Activated B cell treated with CpG ODN at 0.5 μM for 24 hours (primary cell): ENCODE data around the gene DEDD. TPM values are rescaled to one million over a fixed set of nuclear protein-coding genes. Genes with fewer than 3 reads are reported as not detected.

Experiments used
- ATAC-seq: fragments of 200-7000 bp; cut with Tn5 transposase; one replicate; pipeline ENCODE4 v1.10.0; 2021; ENCODE audit warnings: low read depth, mild to moderate bottlenecking, moderate library complexity
- CTCF ChIA-PET: fragments of 350-600 bp; sonication (Branson Sonifier 250); formaldehyde crosslinking; loops from one replicate; lab custom pipeline; 2021; ENCODE audit warnings: antibody characterized with exemption; lab: Charles Lee
- POLR2A ChIA-PET: fragments of 350-600 bp; sonication (Branson Sonifier 250); formaldehyde crosslinking; loops from one replicate; lab custom pipeline; 2021; ENCODE audit warnings: antibody characterized with exemption; lab: Charles Lee
- DNase-seq: peaks from one replicate; pipeline ENCODE4 v3.0.0; 2022
- H3K27ac Mint-ChIP-seq: one replicate; pipeline ENCODE4 v1.8.0; 2020; ENCODE audit warnings: mixed read lengths
- H3K27me3 Mint-ChIP-seq: one replicate; pipeline ENCODE4 v1.8.0; 2021; ENCODE audit warnings: mixed read lengths
- H3K36me3 Mint-ChIP-seq: one replicate; pipeline ENCODE4 v1.8.0; 2021; ENCODE audit warnings: low read depth, mixed read lengths
- H3K4me1 Mint-ChIP-seq: one replicate; pipeline ENCODE4 v1.8.0; 2021; ENCODE audit warnings: mixed read lengths
- H3K4me3 Mint-ChIP-seq: one replicate; pipeline ENCODE4 v1.8.0; 2020; ENCODE audit warnings: mild to moderate bottlenecking, mixed read lengths
- H3K9me3 Mint-ChIP-seq: one replicate; pipeline ENCODE4 v1.8.0; 2020; ENCODE audit warnings: mixed read lengths
- CTCF ChIP-seq: fragments of 200-600 bp; IDR thresholded peaks from one replicate; pipeline ENCODE4 v1.8.0; 2022; ENCODE audit warnings: antibody characterized with exemption, mild to moderate bottlenecking
- intact Hi-C: fragments of 100-400 bp; cut with micrococcal nuclease; formaldehyde crosslinking; loops from one replicate; pipeline ENCODE4 v1.15.1; 2024
- total RNA-seq: library from RNA; stranded (reverse); gene quantifications from 2 replicates; pipeline ENCODE4 v1.2.3, GENCODE V29; 2022

Gene DEDD
- total RNA-seq, 1 donor from 2014 or later = 40.5 TPM

DNA sequence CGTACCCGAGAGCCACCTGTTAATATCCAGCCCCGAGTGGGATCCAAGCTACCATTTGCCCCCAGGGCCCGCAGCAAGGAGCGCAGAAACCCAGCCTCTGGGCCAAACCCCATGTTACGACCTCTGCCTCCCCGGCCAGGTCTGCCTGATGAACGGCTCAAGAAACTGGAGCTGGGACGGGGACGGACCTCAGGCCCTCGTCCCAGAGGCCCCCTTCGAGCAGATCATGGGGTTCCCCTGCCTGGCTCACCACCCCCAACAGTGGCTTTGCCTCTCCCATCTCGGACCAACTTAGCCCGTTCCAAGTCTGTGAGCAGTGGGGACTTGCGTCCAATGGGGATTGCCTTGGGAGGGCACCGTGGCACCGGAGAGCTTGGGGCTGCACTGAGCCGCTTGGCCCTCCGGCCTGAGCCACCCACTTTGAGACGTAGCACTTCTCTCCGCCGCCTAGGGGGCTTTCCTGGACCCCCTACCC is 28.2 kb upstream of the DEDD start:
- CTCF ChIA-PET = no interaction called here
- no peak overlapping the region for H3K27ac Mint-ChIP-seq
- intact Hi-C loops = no loop called here

GRCh38 chr1:161159913-161160243 is 27.4 kb upstream of the DEDD start:
- CTCF ChIA-PET = no interaction called here
- H3K4me3 Mint-ChIP-seq = peak overlapping the region; percentile 93
- no peak for ATAC-seq

More for the DNA sequence above, 28.2 kb upstream of the DEDD start:
- POLR2A ChIA-PET = no interaction called here
- DNase-seq = no peak
- Mint-ChIP-seq H3K9me3 (no peaks in the 10 kb centered on the region), H3K4me3 (peak overlapping the region; percentile 93), H3K36me3 (peaks cover 69% of the 10 kb centered on the region), H3K27me3 (no peaks in the 10 kb centered on the region), H3K4me1 (peaks cover 44% of the 10 kb centered on the region)
- ATAC-seq = no peak
- no peak for TF ChIP-seq CTCF

DNA sequence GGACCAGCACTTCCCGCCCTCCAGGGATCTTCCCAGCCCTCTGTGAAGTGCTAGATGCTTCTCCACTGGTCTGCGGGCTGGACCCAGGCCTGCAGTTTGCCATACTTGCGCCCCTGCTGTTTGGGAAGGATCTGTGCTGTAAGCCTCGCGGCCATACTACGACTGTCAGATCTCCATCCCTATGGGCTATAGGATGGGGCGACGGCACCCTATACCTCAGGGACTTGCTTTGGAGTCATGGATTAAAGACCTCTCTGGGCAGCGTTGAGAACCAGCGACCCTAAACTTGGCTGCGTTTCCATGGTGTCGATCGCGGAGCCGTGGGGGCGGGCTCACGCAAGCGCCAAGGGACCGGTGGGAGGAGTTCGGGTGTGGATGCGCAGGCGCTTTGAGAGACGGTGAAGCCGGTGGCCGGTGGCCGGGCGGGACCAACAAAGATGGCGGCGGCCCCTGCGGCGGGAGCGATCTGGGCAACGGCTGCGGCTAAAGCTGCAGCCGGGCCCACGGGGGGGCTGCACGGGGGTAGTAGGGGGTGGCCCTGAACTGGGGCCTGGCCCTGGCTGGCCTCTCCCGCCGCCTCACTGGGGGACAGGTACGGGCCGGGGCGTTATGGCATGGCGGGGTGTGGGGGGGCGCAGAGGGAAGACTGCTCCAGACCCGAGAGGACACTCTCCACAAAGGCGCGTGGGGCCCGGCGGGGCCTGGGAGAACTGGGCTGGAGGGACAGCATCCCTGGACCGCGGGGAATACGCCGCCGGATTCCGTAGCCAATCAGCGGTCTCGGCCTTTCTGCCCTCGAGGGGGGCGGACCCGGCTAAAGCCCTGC is 26.8 kb upstream of the DEDD start, which contains the start of gene USP21:
TSS of gene USP21 (plus strand) at position 414 of the 826 bp plus-strand sequence. CDS start 1,141 bp downstream, outside the sequence.
- Mint-ChIP-seq H3K27me3 (no peaks in the 10 kb centered on the region), H3K4me1 (peaks cover 48% of the 10 kb centered on the region), H3K4me3 (peak within 1 kb of the TSS; percentile 93), H3K27ac (peak within 1 kb of the TSS; percentile 91), H3K9me3 (no peaks in the 10 kb centered on the region), H3K36me3 (peaks cover 61% of the 10 kb centered on the region)
- DNase-seq (peak; percentile 93), ATAC-seq (peak; percentile 95)
- CTCF ChIA-PET = no interaction called here
- TF ChIP-seq CTCF = no peak
- intact Hi-C loops = loop anchor here (1.0 to 2.0 kb wide), 4 partner anchors 33 to 114 kb away; partner anchors contain the start of genes NIT1, PFDN2 and USF1
- POLR2A ChIA-PET = interaction anchor here (0.6 to 3.2 kb wide), 5 partner anchors 8 to 169 kb away, joined by 3 to 13 read pairs (median 4); partner anchors contain the start of genes DEDD, NDUFS2 and TSTD1

More at GRCh38 chr1:161159913-161160243, 27.4 kb upstream of the DEDD start:
- POLR2A ChIA-PET = interaction anchor here (3.2 kb wide), 1 partner anchor 42 kb away, joined by 13 read pairs; the partner anchor contains the start of gene NDUFS2
- peaks cover 64% of the 10 kb centered on the region for H3K36me3 Mint-ChIP-seq
- peaks cover 45% of the 10 kb centered on the region for H3K4me1 Mint-ChIP-seq
- intact Hi-C loops = loop anchor here (1.0 to 2.0 kb wide), 4 partner anchors 32 to 115 kb away; partner anchors contain the start of genes NIT1, PFDN2 and USF1
- no peaks in the 10 kb centered on the region for H3K27me3 Mint-ChIP-seq
- no peak for TF ChIP-seq CTCF
- no peaks in the 10 kb centered on the region for H3K9me3 Mint-ChIP-seq
- peak overlapping the region; percentile 91 for H3K27ac Mint-ChIP-seq
- DNase-seq = no peak

GRCh38 chr1:161158316-161159010 is 26.0 kb upstream of the DEDD start:
- H3K9me3 Mint-ChIP-seq = no peaks in the 10 kb centered on the region
- H3K27me3 Mint-ChIP-seq = no peaks in the 10 kb centered on the region
- ChIA-PET POLR2A (interaction anchor here (0.6 to 3.2 kb wide), 7 partner anchors 9 to 168 kb away, joined by 3 to 13 read pairs (median 4); partner anchors contain the start of genes B4GALT3, DEDD, NDUFS2 and TSTD1), CTCF (interaction anchor here (1.1 kb wide), 1 partner anchor 160 kb away, joined by 3 read pairs; no protein-coding TSS in a partner anchor)
- H3K27ac Mint-ChIP-seq = peak overlapping the region; percentile 91
- peaks cover 55% of the 10 kb centered on the region for H3K4me1 Mint-ChIP-seq
- DNase-seq = no peak
- ATAC-seq = no peak
- H3K4me3 Mint-ChIP-seq = peak overlapping the region; percentile 93
- no peak for TF ChIP-seq CTCF
- intact Hi-C loops = loop anchor here (1.0 to 2.0 kb wide), 4 partner anchors 34 to 113 kb away; partner anchors contain the start of genes NIT1, PFDN2 and USF1
- H3K36me3 Mint-ChIP-seq = peaks cover 61% of the 10 kb centered on the region
